ENCODE measurements around the gene MLPH. TPM values are rescaled to one million over a fixed set of nuclear protein-coding genes. Genes with fewer than 3 reads are reported as not detected.

The MLPH gene
- total and polyA plus RNA-seq, 2 of the 13 experiments (the other 11 are each of a cell fraction or from before 2014, with no cell fraction given) = 0.12 TPM; not detected in 1

DNA sequence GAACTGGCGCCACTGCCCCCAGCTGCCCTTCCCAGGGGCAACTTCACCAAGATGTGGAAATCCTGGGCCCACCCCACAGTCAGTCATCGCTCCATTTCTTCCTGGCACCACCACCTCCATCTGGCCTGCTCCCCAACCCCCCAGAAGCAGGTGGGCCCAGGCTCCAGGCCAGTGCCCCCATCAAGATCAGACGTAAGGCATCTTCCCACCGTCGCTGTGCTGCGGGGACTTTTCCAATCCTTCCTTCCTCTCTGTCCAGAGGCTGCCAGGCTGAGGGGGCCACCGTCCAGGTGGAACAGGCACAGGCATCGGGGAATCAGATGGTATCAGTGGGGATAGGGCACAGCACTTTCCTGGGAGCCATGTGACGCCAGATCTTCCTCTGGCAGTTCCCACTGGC lies 87.4 kb downstream of the MLPH start (continued):
- TF ChIP-seq, protein P1, sequence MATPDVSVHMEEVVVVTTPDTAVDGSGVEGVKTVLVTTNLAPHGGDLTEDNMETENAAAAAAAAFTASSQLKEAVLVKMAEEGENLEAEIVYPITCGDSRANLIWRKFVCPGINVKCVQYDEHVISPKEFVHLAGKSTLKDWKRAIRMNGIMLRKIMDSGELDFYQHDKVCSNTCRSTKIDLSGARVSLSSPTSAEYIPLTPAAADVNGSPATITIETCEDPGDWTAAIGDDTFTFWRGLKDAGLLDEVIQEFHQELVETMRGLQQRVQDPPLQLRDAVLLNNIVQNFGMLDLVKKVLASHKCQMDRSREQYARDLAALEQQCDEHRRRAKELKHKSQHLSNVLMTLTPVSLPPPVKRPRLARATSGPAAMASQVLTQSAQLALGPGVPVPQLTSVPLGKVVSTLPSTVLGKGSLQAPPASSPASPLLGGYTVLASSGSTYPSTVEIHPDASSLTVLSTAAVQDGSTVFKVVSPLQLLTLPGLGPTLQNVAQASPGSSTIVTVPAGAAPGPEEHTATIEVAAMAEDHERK (CRISPR knock-in tag; IDR thresholded peaks at IDR 0.05; ENCODE audit: low read depth) = no peak
- no peak for TF ChIP-seq ZNF20 (CRISPR knock-in tag; IDR thresholded peaks at IDR 0.05)
- peak; percentile 59 for TF ChIP-seq AGO1 (IDR thresholded peaks at IDR 0.05; ENCODE audit: low read depth, low read length, poor library complexity, severe bottlenecking)

DNA sequence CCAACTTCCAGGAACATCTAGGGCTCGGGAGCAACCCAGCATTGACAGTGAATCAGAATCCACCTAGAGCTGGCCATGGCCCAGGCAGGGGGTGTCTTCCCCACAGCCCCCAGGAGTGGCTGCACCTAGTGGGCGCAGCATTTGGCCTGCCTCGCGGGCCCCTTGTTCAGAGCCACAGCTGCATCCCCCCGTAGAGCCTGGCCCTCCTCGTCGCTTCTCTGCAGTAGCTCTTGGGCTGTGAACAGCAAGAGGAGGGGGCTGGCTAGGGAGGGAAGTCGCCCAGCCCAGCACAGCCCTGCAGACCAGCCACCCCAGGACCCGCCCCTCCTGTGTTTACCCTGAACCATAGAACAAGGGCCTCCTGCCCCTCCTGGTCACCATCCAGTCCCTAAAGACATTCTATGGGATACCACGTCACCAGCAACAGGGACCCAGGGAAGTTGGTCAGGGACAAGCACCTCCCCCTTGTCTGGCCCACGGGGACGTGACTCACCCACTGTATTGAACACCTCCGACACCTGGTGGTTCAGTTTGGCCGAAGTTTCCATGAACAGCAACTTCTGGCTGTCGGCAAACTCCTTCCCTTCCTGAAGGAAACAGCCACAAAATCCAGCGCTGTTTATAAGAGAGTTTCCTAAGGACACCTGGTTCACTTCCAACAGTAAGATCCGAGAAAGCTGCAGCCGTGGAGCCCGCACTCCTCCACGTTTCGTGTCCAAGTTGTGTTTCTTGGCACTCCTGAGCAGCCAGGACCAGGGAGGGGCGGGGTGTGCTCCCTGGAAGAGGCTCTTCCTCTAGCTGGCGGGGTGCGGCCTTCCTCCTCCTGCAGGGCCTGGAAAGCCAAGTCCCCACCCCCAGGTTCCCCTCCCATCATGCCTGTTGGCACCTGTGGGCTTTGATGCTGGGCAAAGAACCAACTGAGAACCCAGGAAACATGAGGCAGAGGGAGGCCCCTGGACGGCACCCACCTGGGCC lies 88.1 kb downstream of the MLPH start:
- FAIRE-seq (no peak), ATAC-seq (no peak), DNase-seq (ENCODE audit: low spot score) (no peak)
- 92% methylated on average over 23 of the region's 25 CpGs for WGBS (ENCODE audit: low lambda C conversion rate)
- Histone ChIP-seq H3K9ac (ENCODE audit: insufficient read depth, low read depth, low read length) (no peak overlapping the region), H3K27ac (ENCODE audit: extremely low read length, insufficient read depth, low read length) (no peak overlapping the region), H3K36me3 (replicated peaks in 1 of 2; ENCODE audit: control insufficient read depth in 1 of 2, insufficient read depth in 2 of 2, low read length in 2 of 2) (peaks cover 17 to 39% of the 10 kb centered on the region in 2 experiments), H3K4me3 (replicated peaks in 1 of 3; ENCODE audit: insufficient read depth in 1 of 3, low read depth in 2 of 3, low read length in 3 of 3) (no peak overlapping the region), H3K4me2 (ENCODE audit: low read depth, low read length) (no peak overlapping the region), H3K9me3 (ENCODE audit: low read length) (no peaks in the 10 kb centered on the region), H3K27me3 (ENCODE audit: control insufficient read depth in 1 of 2, insufficient read depth in 2 of 2, low read length in 2 of 2) (no peaks in the 10 kb centered on the region), H3K79me2 (ENCODE audit: insufficient read depth, low read length) (no peaks in the 10 kb centered on the region), H4K20me1 (ENCODE audit: insufficient read depth, low read length) (no peaks in the 10 kb centered on the region), H2AFZ (ENCODE audit: low read length) (no peak overlapping the region), H3K4me1 (ENCODE audit: insufficient read depth, low read length) (peaks cover 19% of the 10 kb centered on the region)
- POLR2A ChIA-PET = no interaction called here
- TF ChIP-seq, protein P2, sequence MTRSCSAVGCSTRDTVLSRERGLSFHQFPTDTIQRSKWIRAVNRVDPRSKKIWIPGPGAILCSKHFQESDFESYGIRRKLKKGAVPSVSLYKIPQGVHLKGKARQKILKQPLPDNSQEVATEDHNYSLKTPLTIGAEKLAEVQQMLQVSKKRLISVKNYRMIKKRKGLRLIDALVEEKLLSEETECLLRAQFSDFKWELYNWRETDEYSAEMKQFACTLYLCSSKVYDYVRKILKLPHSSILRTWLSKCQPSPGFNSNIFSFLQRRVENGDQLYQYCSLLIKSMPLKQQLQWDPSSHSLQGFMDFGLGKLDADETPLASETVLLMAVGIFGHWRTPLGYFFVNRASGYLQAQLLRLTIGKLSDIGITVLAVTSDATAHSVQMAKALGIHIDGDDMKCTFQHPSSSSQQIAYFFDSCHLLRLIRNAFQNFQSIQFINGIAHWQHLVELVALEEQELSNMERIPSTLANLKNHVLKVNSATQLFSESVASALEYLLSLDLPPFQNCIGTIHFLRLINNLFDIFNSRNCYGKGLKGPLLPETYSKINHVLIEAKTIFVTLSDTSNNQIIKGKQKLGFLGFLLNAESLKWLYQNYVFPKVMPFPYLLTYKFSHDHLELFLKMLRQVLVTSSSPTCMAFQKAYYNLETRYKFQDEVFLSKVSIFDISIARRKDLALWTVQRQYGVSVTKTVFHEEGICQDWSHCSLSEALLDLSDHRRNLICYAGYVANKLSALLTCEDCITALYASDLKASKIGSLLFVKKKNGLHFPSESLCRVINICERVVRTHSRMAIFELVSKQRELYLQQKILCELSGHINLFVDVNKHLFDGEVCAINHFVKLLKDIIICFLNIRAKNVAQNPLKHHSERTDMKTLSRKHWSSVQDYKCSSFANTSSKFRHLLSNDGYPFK (CRISPR knock-in tag; IDR thresholded peaks at IDR 0.05; ENCODE audit: borderline replicate concordance) = no peak
- TF ChIP-seq, protein P3, sequence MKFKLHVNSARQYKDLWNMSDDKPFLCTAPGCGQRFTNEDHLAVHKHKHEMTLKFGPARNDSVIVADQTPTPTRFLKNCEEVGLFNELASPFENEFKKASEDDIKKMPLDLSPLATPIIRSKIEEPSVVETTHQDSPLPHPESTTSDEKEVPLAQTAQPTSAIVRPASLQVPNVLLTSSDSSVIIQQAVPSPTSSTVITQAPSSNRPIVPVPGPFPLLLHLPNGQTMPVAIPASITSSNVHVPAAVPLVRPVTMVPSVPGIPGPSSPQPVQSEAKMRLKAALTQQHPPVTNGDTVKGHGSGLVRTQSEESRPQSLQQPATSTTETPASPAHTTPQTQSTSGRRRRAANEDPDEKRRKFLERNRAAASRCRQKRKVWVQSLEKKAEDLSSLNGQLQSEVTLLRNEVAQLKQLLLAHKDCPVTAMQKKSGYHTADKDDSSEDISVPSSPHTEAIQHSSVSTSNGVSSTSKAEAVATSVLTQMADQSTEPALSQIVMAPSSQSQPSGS (CRISPR knock-in tag; IDR thresholded peaks at IDR 0.05) = no peak
- TF ChIP-seq CHCHD3 (CRISPR knock-in tag; IDR thresholded peaks at IDR 0.05) (0 out of 2 replicates have a peak, but pooled peaks have one; percentile 7), ZNF564 (CRISPR knock-in tag; IDR thresholded peaks at IDR 0.05) (no peak), SAFB2 (CRISPR knock-in tag; IDR thresholded peaks at IDR 0.05; ENCODE audit: borderline replicate concordance, low read depth) (0 out of 2 replicates have a peak, but pooled peaks have one; percentile 4), POLR2G (IDR thresholded peaks at IDR 0.05; ENCODE audit: low read depth, low read length) (peak; percentile 31; the same call in 1 of the 2 replicates), GZF1 (CRISPR knock-in tag; IDR thresholded peaks at IDR 0.05) (no peak), AGO2 (optimal IDR thresholded peaks at IDR 0.05; ENCODE audit: low read depth, low read length) (peak; percentile 70), HNRNPL (IDR thresholded peaks at IDR 0.05; ENCODE audit: low read depth, low read length) (0 out of 2 replicates have a peak, but pooled peaks have one; percentile 6), GABPA (IDR thresholded peaks at IDR 0.05; ENCODE audit: low read depth, low read length) (no peak), GABPA (CRISPR knock-in tag; IDR thresholded peaks at IDR 0.05; ENCODE audit: low read depth) (no peak)
- no TSS peak for BruUV-seq (replicated peaks)
- intact Hi-C loops (cut with micrococcal nuclease; ENCODE audit: unreplicated experiment) (no loop called here), in situ Hi-C loops (cut with HindIII; ENCODE audit: extremely low pct_ligation_motif_present, low pct_unique_long_range_greater_than_20kb) (loop anchor here (5.0 kb wide), 2 partner anchors 63 to 418 kb away; no protein-coding TSS in a partner anchor)
- CTCF ChIA-PET (ENCODE audit: low intra/inter-chr PET ratio, low total read pairs) = interaction anchor here (4.9 kb wide), 1 partner anchor 63 kb away, joined by 109 read pairs; no protein-coding TSS in a partner anchor
